Fibroblast of mammary gland (primary cell): Measurements from ENCODE around the gene EHMT1.

Experiments used
- DNase-seq: peaks from one replicate; pipeline ENCODE4 v3.0.0-alpha.2; 2010; ENCODE audit warnings: low read depth
- H3K4me3 ChIP-seq: 2 replicates; pipeline ENCODE4 v1.5.1; 2011; ENCODE audit warnings: low read depth, mild to moderate bottlenecking, low read length, moderate library complexity; ENCODE audit not compliant: control insufficient read depth
- CTCF ChIP-seq: conservative IDR thresholded peaks from 2 replicates; pipeline ENCODE4 v1.5.1; 2011; ENCODE audit warnings: low read depth, low read length, inconsistent platforms; ENCODE audit not compliant: control insufficient read depth, insufficient read depth

EHMT1 gene

GRCh38 chr9:137752426-137752825 is 133.6 kb downstream of the EHMT1 start:
- DNase-seq: no peak
- no peak for TF ChIP-seq CTCF
- no peak overlapping the region for H3K4me3 ChIP-seq

- no peak overlapping the region for H3K4me3 ChIP-seq
- no peak for DNase-seq
- TF ChIP-seq CTCF: no peak
Observed at GRCh38 chr9:137753192-137753765, 134.5 kb downstream of the EHMT1 start.

- H3K4me3 ChIP-seq: no peak overlapping the region
- no peak for DNase-seq
- TF ChIP-seq CTCF: no peak
Observed at GRCh38 chr9:137755261-137755927, 136.6 kb downstream of the EHMT1 start.

GRCh38 chr9:137756045-137756744 is 137.4 kb downstream of the EHMT1 start:
- no peak overlapping the region for H3K4me3 ChIP-seq
- no peak for TF ChIP-seq CTCF
- DNase-seq: peak; percentile 43

- TF ChIP-seq CTCF: no peak
- no peak for DNase-seq
- no peak overlapping the region for H3K4me3 ChIP-seq
Observed at GRCh38 chr9:137757139-137757538, 138.3 kb downstream of the EHMT1 start.

GRCh38 chr9:137757613-137758029 is 138.8 kb downstream of the EHMT1 start:
- H3K4me3 ChIP-seq: no peak overlapping the region
- peak; percentile 83 for DNase-seq
- TF ChIP-seq CTCF: no peak
